ENCODE results near the gene CBX6. TPM values are rescaled to one million over a fixed set of nuclear protein-coding genes. Genes with fewer than 3 reads are reported as not detected.

The CBX6 gene
- 4.1 to 9.5 TPM (median 4.4 TPM) in 3 replicates for polyA plus RNA-seq
- 1.2 TPM for polyA plus RNA-seq (2011; ENCODE audit: low read depth)
- polyA plus RNA-seq (2011; cell fraction: cytosol; rRNA removed): 3.5 and 7.1 TPM in 2 replicates
- 11.4 and 16.0 TPM in 2 replicates for polyA plus RNA-seq (2011; cell fraction: nucleus; rRNA removed)
- polyA plus RNA-seq (2012; ENCODE audit: low replicate concordance): 5.7 and 17.2 TPM in 2 replicates
- 12.7 to 38.8 TPM (median 15.1 TPM) in 3 replicates for polyA minus RNA-seq
- polyA minus RNA-seq (2011; cell fraction: cytosol; rRNA and poly(A)+ RNA removed): 45.8 TPM
- polyA minus RNA-seq (2011; cell fraction: nucleus; rRNA and poly(A)+ RNA removed): 25.0 and 27.4 TPM in 2 replicates

DNA sequence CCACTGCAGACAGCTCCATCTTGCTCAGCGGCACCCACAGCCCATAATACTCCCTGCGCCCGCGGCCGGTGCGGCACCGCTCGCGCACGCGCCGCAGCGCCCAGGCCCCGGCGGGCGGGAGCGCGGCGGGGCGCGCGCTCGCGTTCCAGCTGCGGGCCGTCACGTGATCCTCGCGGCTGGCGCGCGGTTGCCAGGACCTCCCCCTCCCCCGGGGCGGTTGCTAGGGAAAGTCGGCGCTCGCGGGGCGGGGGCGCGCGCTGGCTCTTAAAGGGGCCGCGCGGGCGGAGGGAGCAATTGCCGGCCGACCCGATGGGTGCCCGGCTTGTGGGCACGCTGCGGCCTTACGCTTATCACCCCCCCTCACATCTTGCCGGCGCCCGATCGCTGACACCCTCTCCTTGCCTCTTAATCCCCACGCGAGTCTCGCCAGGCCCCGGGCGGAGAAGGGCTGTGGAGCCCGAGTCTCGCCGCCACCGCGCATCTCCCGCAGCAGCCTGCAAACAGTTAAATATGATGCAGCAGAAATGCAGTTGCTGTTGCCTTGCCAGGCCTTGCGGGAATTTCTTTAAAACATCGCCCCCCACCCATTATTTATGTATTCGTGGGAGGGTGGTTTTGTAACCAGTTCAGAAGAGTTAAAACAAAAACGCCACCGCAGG lies at the start of gene CBX6:
CBX6 (minus strand) TSS at position 45 of the 659 bp plus-strand sequence; CDS start at position 19, 26 bp downstream.
- Histone ChIP-seq H3K4me1 (ENCODE audit: control insufficient read depth, extremely low read depth, insufficient read depth, low read length) (peaks cover 27% of the 10 kb centered on the region), H3K9me3 (ENCODE audit: control insufficient read depth, low read depth, low read length) (no peaks in the 10 kb centered on the region), H3K9me1 (ENCODE audit: control insufficient read depth, extremely low read depth, insufficient read depth, low read length) (no peaks in the 10 kb centered on the region), H3K27ac (ENCODE audit: control insufficient read depth, insufficient read depth, low read length) (peak within 1 kb of the TSS; percentile 14), H3K36me3 (ENCODE audit: control insufficient read depth in 2 of 2, extremely low read depth in 1 of 2, insufficient read depth in 2 of 2, low read length in 2 of 2) (peaks cover 0 to 2% of the 10 kb centered on the region in 2 experiments), H3K79me2 (ENCODE audit: control insufficient read depth, insufficient read depth, low read length) (no peaks in the 10 kb centered on the region), H2AFZ (ENCODE audit: control insufficient read depth, low read length) (peak within 1 kb of the TSS; percentile 78), H3K27me3 (ENCODE audit: control insufficient read depth, extremely low read depth, insufficient read depth, low read length) (peaks cover 20% of the 10 kb centered on the region), H3K9ac (ENCODE audit: control insufficient read depth, extremely low read depth, insufficient read depth, low read length) (peak within 1 kb of the TSS; percentile 72), H4K20me1 (ENCODE audit: control insufficient read depth, extremely low read depth, insufficient read depth, low read length) (no peaks in the 10 kb centered on the region), H3K4me2 (ENCODE audit: control insufficient read depth, extremely low read depth, insufficient read depth, low read depth, low read length) (peak within 1 kb of the TSS; percentile 97), H3K4me3 (ENCODE audit: control insufficient read depth in 2 of 3, extremely low read depth in 1 of 3, insufficient read depth in 2 of 3, low read depth in 1 of 3, low read length in 3 of 3) (peak within 1 kb of the TSS; percentile 58 to 81 (median 74))
- dilution Hi-C loops (cut with MboI; ENCODE audit: extremely low pct_ligation_motif_present, low sequenced_read_pairs): no loop called here
- DNase-seq (ENCODE audit: low read depth, low spot score) (no peak), FAIRE-seq (no peak)
- TF ChIP-seq EZH2 (IDR thresholded peaks at IDR 0.05; ENCODE audit: low read length): peak; percentile 81
- no peak for TF ChIP-seq CTCF (optimal IDR thresholded peaks at IDR 0.05 in 1 of 3, IDR thresholded peaks at IDR 0.05 in 1 of 3, conservative IDR thresholded peaks at IDR 0.05 in 1 of 3; ENCODE audit: extremely low read depth in 1 of 3, insufficient read depth in 2 of 3, low read length in 3 of 3)

GRCh38 chr22:38921806-38922205 lies 49.8 kb upstream of the CBX6 start:
- TF ChIP-seq CTCF (optimal IDR thresholded peaks at IDR 0.05 in 1 of 3, IDR thresholded peaks at IDR 0.05 in 1 of 3, conservative IDR thresholded peaks at IDR 0.05 in 1 of 3; ENCODE audit: extremely low read depth in 1 of 3, insufficient read depth in 2 of 3, low read length in 3 of 3): no peak
- Histone ChIP-seq H3K9me3 (ENCODE audit: control insufficient read depth, low read depth, low read length) (no peaks in the 10 kb centered on the region), H3K27me3 (ENCODE audit: control insufficient read depth, extremely low read depth, insufficient read depth, low read length) (peaks cover 21% of the 10 kb centered on the region), H3K9ac (ENCODE audit: control insufficient read depth, extremely low read depth, insufficient read depth, low read length) (no peak overlapping the region), H4K20me1 (ENCODE audit: control insufficient read depth, extremely low read depth, insufficient read depth, low read length) (no peaks in the 10 kb centered on the region), H3K9me1 (ENCODE audit: control insufficient read depth, extremely low read depth, insufficient read depth, low read length) (no peaks in the 10 kb centered on the region), H3K36me3 (ENCODE audit: control insufficient read depth in 2 of 2, extremely low read depth in 1 of 2, insufficient read depth in 2 of 2, low read length in 2 of 2) (no peaks in the 10 kb centered on the region), H3K4me2 (ENCODE audit: control insufficient read depth, extremely low read depth, insufficient read depth, low read depth, low read length) (no peak overlapping the region), H3K4me1 (ENCODE audit: control insufficient read depth, extremely low read depth, insufficient read depth, low read length) (peaks cover 24% of the 10 kb centered on the region), H3K79me2 (ENCODE audit: control insufficient read depth, insufficient read depth, low read length) (no peaks in the 10 kb centered on the region), H3K4me3 (ENCODE audit: control insufficient read depth in 2 of 3, extremely low read depth in 1 of 3, insufficient read depth in 2 of 3, low read depth in 1 of 3, low read length in 3 of 3) (no peak overlapping the region), H2AFZ (ENCODE audit: control insufficient read depth, low read length) (no peak overlapping the region), H3K27ac (ENCODE audit: control insufficient read depth, insufficient read depth, low read length) (no peak overlapping the region)
- dilution Hi-C loops (cut with MboI; ENCODE audit: extremely low pct_ligation_motif_present, low sequenced_read_pairs): no loop called here
- no peak for DNase-seq (ENCODE audit: low read depth, low spot score)
- FAIRE-seq: no peak
